IPS DF 4.7 (cell line): ENCODE data around the gene UBE2D3.
A peak's percentile ranks its signal among the peaks of the same experiment; 100 is the strongest.
"Not testable (repeated sequence)": the region's sequence is repeated elsewhere in the genome, so short reads cannot be mapped to it uniquely, and the experiment has no call there.

ENCODE experiments used
- DNase-seq: peaks from one replicate; pipeline ENCODE4 v3.0.0-alpha.2; 2013; ENCODE audit warnings: low spot score; ENCODE audit errors: extremely low read depth

Gene UBE2D3

DNA sequence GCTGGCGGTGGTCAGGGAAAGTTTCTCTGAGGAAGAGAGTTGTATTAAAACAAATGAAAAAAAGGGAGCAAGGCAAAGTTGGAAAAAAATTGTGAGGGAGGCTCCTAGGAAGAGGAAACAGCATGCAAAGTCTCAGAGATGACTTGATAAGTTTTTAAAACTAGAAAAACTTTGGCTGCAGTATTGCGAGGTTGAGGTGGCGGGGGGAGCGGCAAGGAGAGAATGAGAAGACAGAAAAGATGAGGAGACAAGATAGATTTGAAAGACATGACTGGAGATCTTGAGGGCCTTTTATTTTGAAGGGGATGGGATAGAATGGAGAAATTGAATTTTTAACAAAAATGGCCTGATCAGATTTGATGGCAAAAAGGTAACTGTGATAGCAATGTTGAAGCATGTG lies 4.8 kb upstream of the UBE2D3 start:
- no peak for DNase-seq

DNA sequence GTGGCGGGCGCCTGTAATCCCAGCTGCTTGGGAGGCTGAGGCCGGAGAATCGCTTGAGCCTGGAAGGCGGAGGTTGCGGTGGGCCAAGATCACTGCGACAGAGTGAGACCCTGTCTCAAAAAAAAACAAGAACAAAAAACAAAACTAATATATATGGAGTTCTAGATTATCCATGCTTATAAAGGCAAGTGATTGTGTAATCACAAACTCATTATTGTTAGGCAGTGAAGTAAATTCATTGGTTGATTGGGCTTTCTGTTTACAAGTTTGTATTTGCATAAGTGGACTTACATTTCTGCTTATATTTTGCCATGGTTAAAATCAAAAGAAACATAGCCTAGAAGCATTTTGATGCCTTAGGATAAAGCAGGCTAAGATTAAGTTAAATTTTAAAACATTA lies 2.5 kb upstream of the UBE2D3 start:
- DNase-seq, result no peak

GRCh38 chr4:102828497-102828808 lies 1.1 kb upstream of the UBE2D3 start:
- DNase-seq, result no peak

- peak; percentile 98 for DNase-seq
These were observed 534 bp upstream of the UBE2D3 start for GRCh38 chr4:102827674-102828496.

- no peak for DNase-seq
These were observed 1.1 kb downstream of the UBE2D3 start for GRCh38 chr4:102826105-102826889.

- no peak for DNase-seq
These were observed 1.9 kb downstream of the UBE2D3 start for GRCh38 chr4:102825261-102826091.

GRCh38 chr4:102824398-102824797 lies 3.0 kb downstream of the UBE2D3 start:
- DNase-seq, result no peak

DNA sequence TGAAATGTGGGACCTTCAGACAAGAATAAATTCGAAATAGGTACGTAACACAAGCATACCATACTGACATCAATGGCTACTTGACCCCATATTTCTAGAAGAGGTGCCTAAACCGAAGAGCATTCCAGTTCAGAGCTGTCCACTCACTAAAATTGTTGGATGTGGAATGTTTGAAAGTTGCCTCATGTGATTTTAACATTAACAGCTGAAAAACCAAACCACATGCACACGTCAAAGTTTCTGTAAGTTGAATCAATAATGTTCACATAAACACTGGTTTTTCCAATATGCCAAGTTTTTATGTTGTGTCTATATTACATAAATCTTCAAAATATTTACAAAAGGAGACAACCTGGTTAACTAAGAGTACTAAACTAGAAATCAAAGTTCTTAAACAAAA lies 3.5 kb downstream of the UBE2D3 start:
- DNase-seq, result no peak

- no peak for DNase-seq
These were observed 3.9 kb downstream of the UBE2D3 start for GRCh38 chr4:102823464-102823863.

DNA sequence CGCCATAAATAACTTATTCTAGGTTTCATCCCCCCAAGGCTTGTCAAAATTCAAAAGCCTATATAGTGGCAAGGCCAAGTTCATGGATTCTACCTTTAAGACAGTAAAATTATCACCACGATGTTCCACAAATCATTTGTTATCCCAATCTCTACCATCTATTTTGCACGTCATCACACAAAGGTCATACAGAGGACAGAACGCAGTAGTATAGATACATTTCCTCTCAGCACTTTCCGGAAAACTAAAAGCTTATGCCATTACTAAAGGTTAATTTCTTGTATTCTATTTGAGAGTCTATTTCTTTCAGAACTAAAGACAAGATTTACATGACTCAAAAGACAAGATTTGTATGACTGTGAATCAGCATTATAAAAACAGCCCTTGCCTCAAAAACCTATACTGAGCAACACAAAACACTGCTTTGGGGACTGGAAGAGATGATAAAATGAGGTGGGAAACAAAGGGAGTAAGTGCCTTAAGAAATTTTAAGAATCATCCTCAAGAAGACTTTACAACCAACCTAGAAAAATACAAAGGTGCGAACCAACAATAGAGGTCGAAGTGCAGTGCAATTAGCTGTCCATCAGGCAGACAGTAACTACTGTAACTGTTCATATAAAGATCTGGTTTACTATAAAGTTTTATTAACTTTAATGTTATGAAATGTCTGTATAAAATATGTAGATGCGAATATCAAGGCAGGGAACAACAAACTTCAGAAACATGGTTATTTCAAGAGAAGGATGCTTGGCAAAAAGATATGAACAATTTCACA lies 7.6 kb downstream of the UBE2D3 start:
- DNase-seq, result no peak

DNA sequence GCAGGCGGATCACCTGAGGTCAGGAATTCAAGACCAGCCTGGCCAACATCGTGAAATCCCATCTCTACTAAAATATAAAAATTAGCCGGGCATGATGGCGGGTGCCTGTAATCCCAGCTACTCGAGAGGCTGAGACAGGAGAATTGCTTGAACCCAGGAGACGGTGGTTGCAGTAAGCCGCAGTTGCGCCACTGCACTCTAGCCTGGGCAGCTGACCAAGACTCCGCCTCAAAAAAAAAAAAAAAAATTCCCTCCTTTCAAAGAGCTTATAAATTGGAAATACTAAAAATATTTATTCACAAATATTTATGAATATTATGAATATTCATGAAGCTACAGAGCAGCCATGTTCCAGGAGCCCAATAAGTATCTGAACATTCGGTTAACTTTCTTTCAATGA lies 8.3 kb downstream of the UBE2D3 start:
- DNase-seq, result not testable (repeated sequence)

DNA sequence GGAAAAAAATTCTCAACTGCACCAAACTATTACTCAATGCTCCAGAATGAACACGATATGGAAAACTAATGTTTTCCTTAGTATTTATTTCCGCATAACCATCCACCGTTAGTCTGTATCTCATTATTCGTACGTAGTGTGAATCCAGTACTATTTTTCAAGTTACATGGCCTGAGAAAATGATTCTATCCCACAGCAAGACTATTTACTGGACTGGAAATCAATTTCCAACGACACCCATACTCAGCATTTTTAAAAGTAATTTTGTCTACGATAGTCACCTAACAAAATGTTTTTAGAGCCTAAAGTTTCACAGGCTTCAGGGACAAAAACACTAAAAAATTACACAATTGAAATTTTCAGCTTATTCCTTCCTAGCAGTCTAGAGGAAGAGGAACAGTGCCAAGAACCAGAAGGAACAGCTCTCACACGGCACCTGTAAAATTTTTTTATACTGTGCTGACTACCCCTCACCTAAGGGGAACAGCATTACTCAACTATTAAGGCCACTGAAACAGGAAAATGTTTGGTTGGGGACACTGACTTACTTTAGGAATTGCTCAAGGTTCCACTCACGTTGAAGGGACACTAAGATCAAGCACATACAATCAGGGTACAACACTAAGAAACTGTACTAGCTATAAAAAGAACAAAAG lies 9.6 kb downstream of the UBE2D3 start:
- DNase-seq, result no peak

- DNase-seq, result no peak
These were observed 10.2 kb downstream of the UBE2D3 start for GRCh38 chr4:102817021-102817605.

GRCh38 chr4:102815981-102816380 lies 11.4 kb downstream of the UBE2D3 start:
- DNase-seq, result no peak

DNA sequence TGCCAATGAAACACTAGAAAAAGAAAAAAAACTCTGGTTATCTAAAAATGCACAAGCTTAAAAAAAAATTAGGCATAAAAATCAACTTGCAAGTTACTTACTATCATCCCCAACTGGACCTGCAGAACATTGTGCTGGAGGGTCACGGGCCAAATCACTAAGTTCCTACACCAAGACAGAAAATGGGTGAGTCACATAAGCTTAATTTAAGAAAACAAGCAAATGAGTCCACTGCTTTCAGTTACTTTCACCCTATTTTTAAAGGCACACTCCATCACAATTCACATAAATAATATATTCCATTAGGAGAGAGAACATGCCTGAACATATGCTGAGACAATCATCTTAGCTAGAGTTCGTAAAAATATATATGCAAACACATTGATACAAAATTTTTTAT lies 17.7 kb downstream of the UBE2D3 start:
- no peak for DNase-seq

GRCh38 chr4:102809190-102809589 lies 18.2 kb downstream of the UBE2D3 start:
- DNase-seq, result no peak

GRCh38 chr4:102808009-102808408 lies 19.3 kb downstream of the UBE2D3 start:
- no peak for DNase-seq

GRCh38 chr4:102807345-102807744 lies 20.0 kb downstream of the UBE2D3 start:
- DNase-seq, result no peak

GRCh38 chr4:102799816-102800215 lies 27.5 kb downstream of the UBE2D3 start:
- no peak for DNase-seq

DNA sequence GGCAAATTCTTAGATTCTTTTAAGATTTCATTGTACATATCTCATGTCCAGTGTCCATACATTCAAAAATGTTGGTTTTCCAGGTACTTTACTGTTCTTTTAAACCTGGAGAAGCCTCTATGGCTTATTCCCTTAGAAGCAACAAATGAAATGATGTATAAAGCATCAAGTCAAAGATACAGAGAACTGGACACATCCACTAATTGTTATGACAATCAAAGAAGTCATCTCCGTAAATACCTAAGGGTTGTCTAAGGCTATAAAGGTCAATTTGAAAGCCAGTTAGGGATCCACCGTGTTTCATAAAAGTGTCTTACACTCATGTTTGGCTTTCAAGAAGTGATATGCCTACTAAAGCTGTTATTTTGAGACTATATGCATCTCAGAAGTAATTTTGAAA lies 32.4 kb downstream of the UBE2D3 start:
- no peak for DNase-seq
